ENCODE results near the gene WDR20. TPM values are rescaled to one million over a fixed set of nuclear protein-coding genes. Genes with fewer than 3 reads are reported as not detected.

The WDR20 gene
- total and polyA plus RNA-seq, 2 donors, result 16.4 to 16.8 TPM

DNA sequence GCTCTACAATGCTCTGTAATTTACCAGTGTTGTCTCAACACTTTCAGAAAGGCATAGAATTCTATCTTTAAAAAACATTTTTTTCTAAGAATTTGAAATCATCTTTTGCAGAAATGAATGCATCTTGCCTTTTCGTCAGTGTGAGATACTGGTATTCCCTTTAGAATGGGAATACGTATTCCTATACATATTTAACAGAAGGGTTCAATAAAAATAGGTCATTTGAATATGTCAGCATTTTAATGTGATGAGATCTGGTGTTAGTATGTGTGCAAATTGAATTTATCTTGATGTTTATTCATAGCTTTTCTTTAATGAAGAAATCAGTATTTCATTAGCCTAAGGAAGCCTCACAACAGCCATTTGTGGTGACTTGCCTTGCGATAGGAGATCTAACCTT is 44.2 kb downstream of the WDR20 start:
- WGBS, result 98% methylated on average over 3 of the region's 3 CpGs
- H3K4me1 ChIP-seq (ENCODE audit: control insufficient read depth in 2 of 2, insufficient read depth in 2 of 2, low read length in 2 of 2), result peaks cover 0 to 9% of the 10 kb centered on the region in 2 donors

DNA sequence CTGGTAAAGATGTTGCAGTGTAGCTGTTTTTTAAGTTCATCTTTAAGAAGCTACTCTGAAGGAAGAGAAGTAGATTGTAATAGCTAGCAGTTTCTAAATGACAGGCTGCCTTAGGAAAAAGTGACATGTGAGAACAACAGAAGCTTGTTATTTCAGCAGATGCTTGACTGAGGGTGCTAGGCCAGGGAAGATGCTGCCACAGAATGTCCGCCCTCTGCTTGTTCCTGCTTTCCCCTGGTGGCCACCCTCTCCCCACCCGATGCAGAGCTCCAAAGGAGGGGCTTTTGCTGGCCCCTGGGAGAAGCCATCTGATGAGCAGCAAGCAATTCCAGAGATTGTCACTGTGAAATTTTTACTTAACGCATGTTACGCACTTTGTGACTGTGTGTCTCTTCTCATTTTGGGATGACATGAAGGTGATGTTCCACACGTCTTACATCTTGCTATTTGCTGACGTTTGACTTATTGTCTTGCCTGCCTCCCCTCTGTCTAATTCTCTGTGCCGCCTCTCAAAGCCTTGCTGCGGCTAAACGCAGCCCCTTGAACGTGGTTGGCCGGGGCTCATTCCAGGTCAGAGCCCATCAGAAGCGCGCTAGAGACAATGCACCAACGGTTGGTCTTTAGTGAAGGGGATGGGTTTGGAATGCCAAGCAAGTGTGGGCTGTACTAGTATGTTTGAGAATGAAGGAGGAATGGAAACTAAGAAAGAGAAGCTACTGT is 44.8 kb downstream of the WDR20 start:
- peaks cover 0 to 9% of the 10 kb centered on the region in 2 donors for H3K4me1 ChIP-seq (ENCODE audit: control insufficient read depth in 2 of 2, insufficient read depth in 2 of 2, low read length in 2 of 2)
- H3K4me3 ChIP-seq (ENCODE audit: low read length in 2 of 2), result no peak overlapping the region
- DNase-seq (ENCODE audit: low read depth in 6 of 9, low spot score in 9 of 9), result no peak
- no peaks in the 10 kb centered on the region for H3K9me3 ChIP-seq (ENCODE audit: control insufficient read depth in 2 of 2, insufficient read depth in 1 of 2, low read length in 1 of 2)
- H3K36me3 ChIP-seq (ENCODE audit: control insufficient read depth in 2 of 2, insufficient read depth in 2 of 2, low read length in 1 of 2), result no peaks in the 10 kb centered on the region
- no peak overlapping the region for H3K27ac ChIP-seq (ENCODE audit: low read depth in 1 of 2, low read length in 1 of 2)
- no peaks in the 10 kb centered on the region for H3K27me3 ChIP-seq (ENCODE audit: control insufficient read depth in 2 of 2, insufficient read depth in 1 of 2, low read length in 1 of 2)
- 96% methylated on average over 14 of the region's 14 CpGs for whole genome bisulfite sequencing

More for the DNA sequence above, 44.2 kb downstream of the WDR20 start:
- Histone ChIP-seq H3K9me3 (ENCODE audit: control insufficient read depth in 2 of 2, insufficient read depth in 1 of 2, low read length in 1 of 2) (no peaks in the 10 kb centered on the region), H3K36me3 (ENCODE audit: control insufficient read depth in 2 of 2, insufficient read depth in 2 of 2, low read length in 1 of 2) (no peaks in the 10 kb centered on the region), H3K4me3 (ENCODE audit: low read length in 2 of 2) (no peak overlapping the region), H3K27me3 (ENCODE audit: control insufficient read depth in 2 of 2, insufficient read depth in 1 of 2, low read length in 1 of 2) (no peaks in the 10 kb centered on the region), H3K27ac (ENCODE audit: low read depth in 1 of 2, low read length in 1 of 2) (no peak overlapping the region)
- DNase-seq (ENCODE audit: low read depth in 6 of 9, low spot score in 9 of 9), result no peak

DNA sequence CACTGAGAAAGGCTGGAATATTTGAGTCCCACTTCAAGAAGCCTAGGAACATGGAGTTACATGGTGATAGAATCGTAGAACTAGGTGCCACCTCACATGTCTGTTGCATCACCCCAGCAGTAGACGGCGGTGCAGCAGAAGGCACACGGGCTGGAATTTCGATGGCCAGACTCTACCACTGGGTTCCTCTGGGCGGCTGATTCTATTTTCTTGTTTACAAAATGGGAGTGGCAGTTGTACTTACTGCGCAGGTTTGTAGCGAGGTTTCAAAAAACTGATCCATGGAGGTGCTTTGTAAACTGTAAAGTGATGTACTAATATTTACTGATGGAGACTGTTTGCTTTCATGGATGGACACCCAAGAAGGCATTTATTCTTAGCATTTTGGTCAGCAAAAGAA is 45.7 kb downstream of the WDR20 start:
- peaks cover 0 to 9% of the 10 kb centered on the region in 2 donors for H3K4me1 ChIP-seq (ENCODE audit: control insufficient read depth in 2 of 2, insufficient read depth in 2 of 2, low read length in 2 of 2)
- H3K36me3 ChIP-seq (ENCODE audit: control insufficient read depth in 2 of 2, insufficient read depth in 2 of 2, low read length in 1 of 2), result no peaks in the 10 kb centered on the region
- no peaks in the 10 kb centered on the region for H3K9me3 ChIP-seq (ENCODE audit: control insufficient read depth in 2 of 2, insufficient read depth in 1 of 2, low read length in 1 of 2)
- no peak overlapping the region for H3K4me3 ChIP-seq (ENCODE audit: low read length in 2 of 2)
- WGBS, result 97% methylated on average over 8 of the region's 8 CpGs
- no peak overlapping the region for H3K27ac ChIP-seq (ENCODE audit: low read depth in 1 of 2, low read length in 1 of 2)
- DNase-seq (ENCODE audit: low read depth in 6 of 9, low spot score in 9 of 9), result no peak
- H3K27me3 ChIP-seq (ENCODE audit: control insufficient read depth in 2 of 2, insufficient read depth in 1 of 2, low read length in 1 of 2), result no peaks in the 10 kb centered on the region

DNA sequence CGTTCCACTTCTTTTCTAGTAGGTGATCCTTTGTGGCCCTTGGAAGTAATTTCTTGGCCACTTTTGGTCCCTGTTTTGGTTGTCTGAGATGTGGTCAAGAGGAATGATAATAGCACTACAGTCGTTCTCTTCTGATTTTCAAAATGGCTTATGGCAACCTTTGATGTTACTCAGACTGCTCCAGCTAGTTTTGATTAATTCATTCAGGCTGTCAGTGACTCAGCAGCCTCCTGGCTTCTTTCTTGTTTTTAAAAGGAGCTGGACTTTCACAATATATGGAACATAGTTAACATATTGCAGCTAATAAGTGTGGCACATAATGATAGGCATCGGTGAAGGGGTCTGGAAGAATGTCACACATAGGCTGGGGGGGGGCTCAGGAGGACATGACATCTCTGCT is 47.3 kb downstream of the WDR20 start:
- Histone ChIP-seq H3K4me1 (ENCODE audit: control insufficient read depth in 2 of 2, insufficient read depth in 2 of 2, low read length in 2 of 2) (peaks cover 0 to 9% of the 10 kb centered on the region in 2 donors), H3K27me3 (ENCODE audit: control insufficient read depth in 2 of 2, insufficient read depth in 1 of 2, low read length in 1 of 2) (no peaks in the 10 kb centered on the region), H3K27ac (ENCODE audit: low read depth in 1 of 2, low read length in 1 of 2) (no peak overlapping the region), H3K36me3 (ENCODE audit: control insufficient read depth in 2 of 2, insufficient read depth in 2 of 2, low read length in 1 of 2) (no peaks in the 10 kb centered on the region), H3K9me3 (ENCODE audit: control insufficient read depth in 2 of 2, insufficient read depth in 1 of 2, low read length in 1 of 2) (no peaks in the 10 kb centered on the region), H3K4me3 (ENCODE audit: low read length in 2 of 2) (no peak overlapping the region)
- no peak for DNase-seq (ENCODE audit: low read depth in 6 of 9, low spot score in 9 of 9)
- whole genome bisulfite sequencing, result 92% methylated on average over 3 of the region's 3 CpGs

DNA sequence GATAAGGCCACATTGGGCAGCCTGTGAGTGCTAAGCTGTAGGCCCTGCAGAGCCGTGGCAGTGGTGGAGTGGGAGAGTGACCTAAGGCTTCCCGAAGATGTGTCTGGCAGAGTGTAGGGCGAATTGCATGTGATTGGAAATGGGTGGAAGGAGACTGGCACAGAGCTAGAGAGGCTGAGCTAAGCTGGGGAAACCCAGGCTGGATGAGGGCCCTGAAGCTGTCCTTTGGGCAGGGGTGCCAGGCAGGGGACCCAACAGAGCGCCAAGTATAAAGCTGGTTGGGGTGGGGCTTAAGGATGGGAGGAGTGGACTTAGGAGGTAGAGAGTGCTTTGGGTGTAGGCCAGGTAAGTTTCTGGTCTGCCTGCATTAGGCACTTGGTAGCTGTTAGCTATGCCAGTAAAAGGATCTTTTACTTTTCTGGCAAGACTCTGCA is 47.9 kb downstream of the WDR20 start:
- no peak for DNase-seq (ENCODE audit: low read depth in 6 of 9, low spot score in 9 of 9)
- 99% methylated on average over 4 of the region's 4 CpGs for WGBS
- Histone ChIP-seq H3K4me3 (ENCODE audit: low read length in 2 of 2) (no peak overlapping the region), H3K27ac (ENCODE audit: low read depth in 1 of 2, low read length in 1 of 2) (no peak overlapping the region), H3K4me1 (ENCODE audit: control insufficient read depth in 2 of 2, insufficient read depth in 2 of 2, low read length in 2 of 2) (peaks cover 0 to 9% of the 10 kb centered on the region in 2 donors), H3K9me3 (ENCODE audit: control insufficient read depth in 2 of 2, insufficient read depth in 1 of 2, low read length in 1 of 2) (no peaks in the 10 kb centered on the region), H3K27me3 (ENCODE audit: control insufficient read depth in 2 of 2, insufficient read depth in 1 of 2, low read length in 1 of 2) (no peaks in the 10 kb centered on the region), H3K36me3 (ENCODE audit: control insufficient read depth in 2 of 2, insufficient read depth in 2 of 2, low read length in 1 of 2) (no peaks in the 10 kb centered on the region)

DNA sequence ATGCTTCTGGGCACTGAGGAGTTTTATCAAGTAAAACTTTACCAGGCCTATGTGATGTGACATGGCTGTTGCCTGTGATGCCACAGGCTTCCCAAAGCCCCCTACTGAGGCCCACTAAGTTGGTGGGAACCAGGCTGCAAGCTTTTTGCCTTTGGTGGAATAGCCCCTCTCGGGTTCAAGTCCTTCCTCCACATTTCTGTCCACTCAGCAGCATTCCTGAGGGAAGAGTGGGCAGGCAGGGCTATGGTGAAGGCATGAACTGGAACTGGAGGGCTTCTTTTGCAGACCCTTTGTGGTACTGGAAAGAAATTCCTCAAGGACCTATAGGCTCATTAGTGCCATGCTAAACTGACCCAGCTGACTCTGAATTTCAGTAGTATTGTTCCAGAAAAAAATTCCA is 48.5 kb downstream of the WDR20 start:
- no peak for DNase-seq (ENCODE audit: low read depth in 6 of 9, low spot score in 9 of 9)
- Histone ChIP-seq H3K4me3 (ENCODE audit: low read length in 2 of 2) (no peak overlapping the region), H3K4me1 (ENCODE audit: control insufficient read depth in 2 of 2, insufficient read depth in 2 of 2, low read length in 2 of 2) (peaks cover 0 to 9% of the 10 kb centered on the region in 2 donors), H3K9me3 (ENCODE audit: control insufficient read depth in 2 of 2, insufficient read depth in 1 of 2, low read length in 1 of 2) (no peaks in the 10 kb centered on the region), H3K27me3 (ENCODE audit: control insufficient read depth in 2 of 2, insufficient read depth in 1 of 2, low read length in 1 of 2) (no peaks in the 10 kb centered on the region), H3K27ac (ENCODE audit: low read depth in 1 of 2, low read length in 1 of 2) (no peak overlapping the region), H3K36me3 (ENCODE audit: control insufficient read depth in 2 of 2, insufficient read depth in 2 of 2, low read length in 1 of 2) (no peaks in the 10 kb centered on the region)
- WGBS, result 96% methylated on average over 1 of the region's 1 CpG

DNA sequence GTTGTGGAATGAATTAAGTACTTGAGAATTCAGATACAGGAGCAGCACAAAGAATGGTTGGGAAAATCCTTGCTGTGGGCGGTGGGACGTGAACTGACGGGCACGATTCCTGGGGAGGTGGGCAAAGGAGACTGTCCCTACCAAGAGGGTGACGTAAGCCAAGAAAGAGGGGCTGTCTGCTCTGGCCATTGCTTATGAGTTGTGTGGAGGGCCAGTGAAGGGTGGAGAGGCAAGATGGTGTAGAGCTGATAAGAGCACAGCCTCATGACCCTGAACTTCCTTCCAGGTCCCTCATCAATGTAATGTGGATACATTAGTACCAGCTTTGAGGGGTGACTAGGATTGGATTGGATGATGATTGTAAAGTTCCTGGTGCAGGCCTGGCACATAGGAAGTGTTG is 50.2 kb downstream of the WDR20 start:
- H3K27me3 ChIP-seq (ENCODE audit: control insufficient read depth in 2 of 2, insufficient read depth in 1 of 2, low read length in 1 of 2), result no peaks in the 10 kb centered on the region
- no peak for DNase-seq (ENCODE audit: low read depth in 6 of 9, low spot score in 9 of 9)
- H3K36me3 ChIP-seq (ENCODE audit: control insufficient read depth in 2 of 2, insufficient read depth in 2 of 2, low read length in 1 of 2), result peaks cover 1% of the 10 kb centered on the region in 2 donors
- no peak overlapping the region for H3K4me3 ChIP-seq (ENCODE audit: low read length in 2 of 2)
- H3K9me3 ChIP-seq (ENCODE audit: control insufficient read depth in 2 of 2, insufficient read depth in 1 of 2, low read length in 1 of 2), result no peaks in the 10 kb centered on the region
- no peak overlapping the region for H3K27ac ChIP-seq (ENCODE audit: low read depth in 1 of 2, low read length in 1 of 2)
- H3K4me1 ChIP-seq (ENCODE audit: control insufficient read depth in 2 of 2, insufficient read depth in 2 of 2, low read length in 2 of 2), result peaks cover 0 to 9% of the 10 kb centered on the region in 2 donors
- WGBS, result over 99% methylated on average over 5 of the region's 5 CpGs

DNA sequence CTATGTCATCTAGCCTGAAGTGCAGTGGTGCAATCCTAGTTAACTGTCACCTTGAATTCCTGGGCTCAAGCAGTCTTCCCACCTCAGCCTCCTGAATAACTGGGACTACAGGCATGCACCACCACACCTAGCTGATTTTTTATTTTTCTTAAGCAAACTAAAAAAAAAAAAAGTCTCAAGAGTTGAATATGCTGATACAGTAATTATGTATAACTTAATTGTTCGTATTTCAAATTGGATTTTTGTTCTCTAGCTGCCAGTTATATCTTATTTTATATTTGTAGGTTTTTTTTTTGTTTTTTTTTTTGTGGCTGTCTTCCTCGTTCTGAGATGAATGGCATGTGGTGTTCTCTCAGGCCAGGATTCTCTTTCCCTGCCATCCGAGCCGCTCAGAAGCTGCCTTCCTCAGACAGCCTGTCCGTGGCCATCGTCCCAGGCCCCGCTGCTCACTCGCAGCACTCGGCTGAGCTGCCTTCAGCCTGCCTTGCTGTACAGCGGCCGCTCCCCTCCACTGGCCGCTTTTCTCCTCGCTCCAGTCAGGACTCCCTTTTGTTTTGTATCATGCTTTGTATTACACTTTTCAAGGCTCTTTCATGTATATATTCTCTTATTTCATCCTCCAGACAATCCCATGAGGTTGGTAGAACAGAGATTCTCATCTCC is 53.3 kb downstream of the WDR20 start:
- no peak for DNase-seq (ENCODE audit: low read depth in 6 of 9, low spot score in 9 of 9)
- no peak overlapping the region for H3K4me3 ChIP-seq (ENCODE audit: low read length in 2 of 2)
- 97% methylated on average over 13 of the region's 13 CpGs for WGBS
- no peaks in the 10 kb centered on the region for H3K27me3 ChIP-seq (ENCODE audit: control insufficient read depth in 2 of 2, insufficient read depth in 1 of 2, low read length in 1 of 2)
- H3K4me1 ChIP-seq (ENCODE audit: control insufficient read depth in 2 of 2, insufficient read depth in 2 of 2, low read length in 2 of 2), result peaks cover 0 to 15% of the 10 kb centered on the region in 2 donors
- peaks cover 24 to 30% of the 10 kb centered on the region in 2 donors for H3K36me3 ChIP-seq (ENCODE audit: control insufficient read depth in 2 of 2, insufficient read depth in 2 of 2, low read length in 1 of 2)
- H3K9me3 ChIP-seq (ENCODE audit: control insufficient read depth in 2 of 2, insufficient read depth in 1 of 2, low read length in 1 of 2), result no peaks in the 10 kb centered on the region
- no peak overlapping the region for H3K27ac ChIP-seq (ENCODE audit: low read depth in 1 of 2, low read length in 1 of 2)

DNA sequence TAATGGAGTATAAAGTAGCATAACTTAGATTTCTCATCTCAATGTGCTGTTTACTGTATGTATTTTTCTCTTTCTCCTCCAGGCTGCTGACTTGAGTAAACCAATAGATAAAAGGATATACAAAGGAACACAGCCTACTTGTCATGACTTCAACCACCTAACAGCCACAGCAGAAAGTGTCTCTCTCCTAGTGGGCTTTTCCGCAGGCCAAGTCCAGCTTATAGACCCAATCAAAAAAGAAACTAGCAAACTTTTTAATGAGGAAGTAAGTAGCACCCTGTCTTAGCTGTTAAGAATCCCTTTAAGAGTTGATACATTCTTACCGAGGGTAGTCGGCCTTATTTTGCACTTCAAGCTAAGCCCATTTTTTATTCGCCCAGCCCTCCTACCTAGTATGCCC is 55.2 kb downstream of the WDR20 start:
- no peak overlapping the region for H3K27ac ChIP-seq (ENCODE audit: low read depth in 1 of 2, low read length in 1 of 2)
- no peak for DNase-seq (ENCODE audit: low read depth in 6 of 9, low spot score in 9 of 9)
- peaks cover 38 to 47% of the 10 kb centered on the region in 2 donors for H3K36me3 ChIP-seq (ENCODE audit: control insufficient read depth in 2 of 2, insufficient read depth in 2 of 2, low read length in 1 of 2)

More for the DNA sequence above, 55.2 kb downstream of the WDR20 start:
- Histone ChIP-seq H3K9me3 (ENCODE audit: control insufficient read depth in 2 of 2, insufficient read depth in 1 of 2, low read length in 1 of 2) (no peaks in the 10 kb centered on the region), H3K27me3 (ENCODE audit: control insufficient read depth in 2 of 2, insufficient read depth in 1 of 2, low read length in 1 of 2) (no peaks in the 10 kb centered on the region), H3K4me3 (ENCODE audit: low read length in 2 of 2) (no peak overlapping the region), H3K4me1 (ENCODE audit: control insufficient read depth in 2 of 2, insufficient read depth in 2 of 2, low read length in 2 of 2) (peaks cover 0 to 13% of the 10 kb centered on the region in 2 donors)
- WGBS, result 88% methylated on average over 4 of the region's 4 CpGs
